Stimulated activated CD8-positive, alpha-beta memory T cell treated with anti-CD3 and anti-CD28 coated beads, Interleukin-15, amount 100 ng/mL, for 24 hours (primary cell): ENCODE data around the gene CCDC6.
"Not testable (repeated sequence)": the region's sequence is repeated elsewhere in the genome, so short reads cannot be mapped to it uniquely, and the experiment has no call there.

Experiments
- DNase-seq: peaks from one replicate; pipeline ENCODE4 v3.0.0-alpha.2; 2020; ENCODE audit warnings: low read depth

CCDC6 gene

GRCh38 chr10:59906417-59907202 lies at the start of gene CCDC6:
Gene CCDC6 (minus strand): TSS chr10:59906556. CDS start chr10:59906424, 132 bp downstream.
- DNase-seq: peak; percentile 79

- no peak for DNase-seq
These were observed 47.9 kb upstream of the CCDC6 start for GRCh38 chr10:59954296-59954695.

- not testable (repeated sequence) for DNase-seq
These were observed 47.4 kb upstream of the CCDC6 start for GRCh38 chr10:59953711-59954110.

- DNase-seq: no peak
These were observed 43.7 kb upstream of the CCDC6 start for GRCh38 chr10:59950105-59950504.

GRCh38 chr10:59949608-59950007 lies 43.3 kb upstream of the CCDC6 start:
- DNase-seq: no peak

GRCh38 chr10:59945991-59946390 lies 39.6 kb upstream of the CCDC6 start:
- no peak for DNase-seq

GRCh38 chr10:59945590-59945989 lies 39.2 kb upstream of the CCDC6 start:
- no peak for DNase-seq

GRCh38 chr10:59944339-59944935 lies 38.1 kb upstream of the CCDC6 start:
- DNase-seq: no peak

- DNase-seq: no peak
These were observed 36.2 kb upstream of the CCDC6 start for GRCh38 chr10:59942556-59942955.

- DNase-seq: no peak
These were observed 31.4 kb upstream of the CCDC6 start for GRCh38 chr10:59937720-59938119.

- no peak for DNase-seq
These were observed 28.3 kb upstream of the CCDC6 start for GRCh38 chr10:59934701-59935100.

GRCh38 chr10:59930788-59931521 lies 24.6 kb upstream of the CCDC6 start:
- DNase-seq: not testable (repeated sequence)

GRCh38 chr10:59926086-59926485 lies 19.7 kb upstream of the CCDC6 start:
- DNase-seq: no peak

- no peak for DNase-seq
These were observed 16.6 kb upstream of the CCDC6 start for GRCh38 chr10:59922907-59923306.

- no peak for DNase-seq
These were observed 11.6 kb upstream of the CCDC6 start for GRCh38 chr10:59917922-59918321.

- no peak for DNase-seq
These were observed 7.3 kb upstream of the CCDC6 start for GRCh38 chr10:59913547-59914237.

- DNase-seq: no peak
These were observed 4.5 kb upstream of the CCDC6 start for GRCh38 chr10:59910867-59911266.

GRCh38 chr10:59909815-59910214 lies 3.5 kb upstream of the CCDC6 start:
- no peak for DNase-seq

GRCh38 chr10:59908808-59909143 lies 2.4 kb upstream of the CCDC6 start:
- DNase-seq: no peak

- DNase-seq: no peak
These were observed 1.8 kb upstream of the CCDC6 start for GRCh38 chr10:59907918-59908807.

- no peak for DNase-seq
These were observed 1.2 kb upstream of the CCDC6 start for GRCh38 chr10:59907537-59907917.
